Keratinocyte (primary cell): ENCODE measurements around the gene STAT3. TPM values are rescaled to one million over a fixed set of nuclear protein-coding genes. Genes with fewer than 3 reads are reported as not detected.
A peak's percentile ranks its signal among the peaks of the same experiment; 100 is the strongest.

ENCODE experiments used
- DNase-seq: peaks from one replicate; pipeline ENCODE4 v3.0.0-alpha.2; 2011; ENCODE audit warnings: low read depth, missing footprints, low spot score
- FAIRE-seq: peaks from 2 replicates; lab custom pipeline; 2011; peaks lifted over from hg19 to GRCh38; lab: Jason Lieb, UNC
- H2AFZ ChIP-seq: 2 replicates; pipeline ENCODE4 v1.6.0; 2012; ENCODE audit warnings: low read length, control low read depth, inconsistent platforms; ENCODE audit not compliant: control insufficient read depth
- H3K27ac ChIP-seq: 2 replicates; pipeline ENCODE4 v1.5.1; 2011; ENCODE audit warnings: low read length; ENCODE audit not compliant: control insufficient read depth, insufficient read depth
- H3K27me3 ChIP-seq: 3 replicates; pipeline ENCODE4 v1.6.0; 2011; ENCODE audit warnings: low read length; ENCODE audit not compliant: control insufficient read depth, insufficient read depth; ENCODE audit errors: extremely low read depth
- H3K36me3 ChIP-seq, 2 experiments: 2 replicates in 1 of 2; 3 replicates in 1 of 2; pipeline ENCODE4 v1.5.1; 2011; ENCODE audit warnings: low read length in 2 of 2, mild to moderate bottlenecking in 1 of 2; ENCODE audit not compliant: control insufficient read depth in 2 of 2, insufficient read depth in 2 of 2; ENCODE audit errors: extremely low read depth in 1 of 2
- H3K4me1 ChIP-seq: 3 replicates; pipeline ENCODE4 v1.5.1; 2011; ENCODE audit warnings: low read length; ENCODE audit not compliant: control insufficient read depth, insufficient read depth; ENCODE audit errors: extremely low read depth
- H3K4me2 ChIP-seq: 3 replicates; pipeline ENCODE4 v1.6.0; 2011; ENCODE audit warnings: low read depth, low read length; ENCODE audit not compliant: control insufficient read depth, insufficient read depth; ENCODE audit errors: extremely low read depth
- H3K4me3 ChIP-seq, 3 experiments: fragments of 200-600 bp in 1 of 3; sonication (generic) in 1 of 3; 2 replicates in 2 of 3; 3 replicates in 1 of 3; pipeline ENCODE4 v1.5.1; 2011 to 2016; ENCODE audit warnings: low read length in 3 of 3, mild to moderate bottlenecking in 3 of 3, control low read depth in 2 of 3, inconsistent platforms in 1 of 3, low read depth in 1 of 3, mixed read lengths in 1 of 3, mixed run types in 1 of 3, moderate library complexity in 1 of 3; ENCODE audit not compliant: control insufficient read depth in 2 of 3, insufficient read depth in 2 of 3; ENCODE audit errors: extremely low read depth in 1 of 3
- H3K79me2 ChIP-seq: 2 replicates; pipeline ENCODE4 v1.6.0; 2012; ENCODE audit warnings: low read length; ENCODE audit not compliant: control insufficient read depth, insufficient read depth
- H3K9ac ChIP-seq: 3 replicates; pipeline ENCODE4 v1.6.0; 2011; ENCODE audit warnings: low read length; ENCODE audit not compliant: control insufficient read depth, insufficient read depth; ENCODE audit errors: extremely low read depth
- H3K9me1 ChIP-seq: 3 replicates; pipeline ENCODE4 v1.6.0; 2011; ENCODE audit warnings: low read length; ENCODE audit not compliant: control insufficient read depth, insufficient read depth; ENCODE audit errors: extremely low read depth
- H3K9me3 ChIP-seq: 2 replicates; pipeline ENCODE4 v1.5.1; 2012; ENCODE audit warnings: low read depth, low read length; ENCODE audit not compliant: control insufficient read depth
- H4K20me1 ChIP-seq: 3 replicates; pipeline ENCODE4 v1.6.0; 2011; ENCODE audit warnings: low read length; ENCODE audit not compliant: control insufficient read depth, insufficient read depth; ENCODE audit errors: extremely low read depth
- CTCF ChIP-seq, 3 experiments: IDR thresholded peaks in 1 of 3; conservative IDR thresholded peaks in 1 of 3; optimal IDR thresholded peaks in 1 of 3; 2 replicates in 2 of 3; 3 replicates in 1 of 3; pipeline versions ENCODE3 to v1.5.1; 2011; ENCODE audit warnings: low read length in 3 of 3, mild to moderate bottlenecking in 3 of 3, moderate library complexity in 2 of 3, control low read depth in 1 of 3, inconsistent platforms in 1 of 3; ENCODE audit not compliant: insufficient read depth in 2 of 3; ENCODE audit errors: extremely low read depth in 1 of 3
- EZH2 ChIP-seq: IDR thresholded peaks from one replicate; pipeline ENCODE4 v1.6.1; 2012; ENCODE audit warnings: inconsistent platforms, mild to moderate bottlenecking, low read length, moderate library complexity
- dilution Hi-C: fragments of 300-500 bp; cut with MboI; formaldehyde crosslinking; loops from one replicate; pipeline ENCODE4 v1.7.0; 2020; ENCODE audit warnings: low sequenced_read_pairs; ENCODE audit not compliant: extremely low pct_ligation_motif_present
- polyA plus RNA-seq, 5 experiments: library from polyadenylated mRNA; depleted of rRNA in 3 of 5; stranded (reverse) in 3 of 5; stranded (forward) in 1 of 5; unstranded in 1 of 5; fragments of >200 nt; gene quantifications; 1 replicate in 1 of 5; 2 replicates in 3 of 5; 3 replicates in 1 of 5; pipeline versions ENCODE4 v1.2.1 to v1.2.3, GENCODE V29; 2011 to 2012; ENCODE audit warnings: missing spikeins in 2 of 5, low read depth in 1 of 5, low replicate concordance in 1 of 5

STAT3 gene
- polyA plus RNA-seq, 1 donor (not counting 4 experiments of a cell fraction or from before 2014, with no cell fraction given): 37.4 TPM

- Histone ChIP-seq H4K20me1 (no peaks in the 10 kb centered on the region), H3K4me2 (no peak overlapping the region), H3K4me1 (peaks cover 7% of the 10 kb centered on the region), H3K4me3 (no peak overlapping the region), H3K79me2 (no peaks in the 10 kb centered on the region), H3K9me3 (no peaks in the 10 kb centered on the region), H3K36me3 (peaks cover 32 to 34% of the 10 kb centered on the region in 2 experiments), H2AFZ (no peak overlapping the region), H3K9ac (no peak overlapping the region), H3K9me1 (no peaks in the 10 kb centered on the region), H3K27ac (no peak overlapping the region), H3K27me3 (no peaks in the 10 kb centered on the region)
- no peak for TF ChIP-seq EZH2
- TF ChIP-seq CTCF (optimal IDR thresholded peaks at IDR 0.05 in 1 of 3, IDR thresholded peaks at IDR 0.05 in 1 of 3, conservative IDR thresholded peaks at IDR 0.05 in 1 of 3; ENCODE audit: extremely low read depth in 1 of 3, insufficient read depth in 2 of 3, low read length in 3 of 3): peak in 1 of 3 experiments; percentile 16
- DNase-seq (no peak), FAIRE-seq (no peak)
- dilution Hi-C loops: no loop called here
Measured at GRCh38 chr17:42334677-42335076, 53.6 kb downstream of the STAT3 start.

DNA sequence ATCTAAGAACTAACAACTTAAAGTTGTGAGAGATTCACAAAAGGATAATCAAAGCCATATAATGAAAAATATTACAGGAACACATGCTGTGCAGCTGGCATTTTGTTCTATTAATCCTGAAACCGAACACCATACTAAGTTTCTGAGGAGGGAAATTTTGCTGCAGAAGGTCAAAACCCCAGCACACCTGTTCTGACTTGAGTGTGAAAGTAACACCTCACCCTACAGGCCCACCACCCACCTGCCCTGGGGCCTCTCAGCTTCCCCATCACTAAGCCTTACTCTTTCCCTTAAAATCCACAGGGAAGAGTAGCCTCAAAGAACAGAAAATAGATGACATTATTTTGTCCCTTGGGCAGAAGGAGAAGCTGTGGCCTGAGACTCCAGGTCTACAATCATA is 55.2 kb downstream of the STAT3 start:
- Histone ChIP-seq H3K4me3 (no peak overlapping the region), H3K9ac (no peak overlapping the region), H2AFZ (no peak overlapping the region), H3K9me1 (no peaks in the 10 kb centered on the region), H3K27me3 (no peaks in the 10 kb centered on the region), H4K20me1 (no peaks in the 10 kb centered on the region), H3K79me2 (no peaks in the 10 kb centered on the region), H3K36me3 (peaks cover 28 to 31% of the 10 kb centered on the region in 2 experiments), H3K4me2 (no peak overlapping the region), H3K9me3 (no peaks in the 10 kb centered on the region), H3K4me1 (peaks cover 22% of the 10 kb centered on the region), H3K27ac (no peak overlapping the region)
- FAIRE-seq (no peak), DNase-seq (no peak)
- dilution Hi-C loops: no loop called here
- TF ChIP-seq EZH2 (no peak), CTCF (optimal IDR thresholded peaks at IDR 0.05 in 1 of 3, IDR thresholded peaks at IDR 0.05 in 1 of 3, conservative IDR thresholded peaks at IDR 0.05 in 1 of 3; ENCODE audit: extremely low read depth in 1 of 3, insufficient read depth in 2 of 3, low read length in 3 of 3) (no peak)
